ENCODE data around the gene DGKZ.

DNA sequence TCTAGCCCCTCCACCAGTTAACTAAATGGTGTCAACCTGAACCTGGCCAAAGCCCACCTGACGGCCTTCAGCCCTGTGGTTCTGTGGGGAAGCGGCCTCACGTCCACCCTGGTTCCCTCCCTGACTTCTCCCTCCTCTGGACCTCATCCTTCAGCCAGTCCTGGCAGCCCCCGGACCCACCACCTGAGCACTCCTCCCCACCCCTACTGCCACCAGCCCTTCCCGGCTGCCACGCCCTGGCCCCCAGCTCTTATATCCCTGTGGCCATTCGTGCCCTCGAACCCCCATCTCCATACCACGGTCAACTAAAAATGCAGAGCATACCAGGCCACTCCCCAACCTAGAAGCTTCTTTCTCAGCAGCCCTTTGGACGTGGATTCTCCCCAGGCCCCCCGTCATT is 30.0 kb downstream of the DGKZ start:
- no peak for TF ChIP-seq CTCF (IDR thresholded peaks at IDR 0.05; ENCODE audit: insufficient read depth, low read length)
- TF ChIP-seq POLR2AphosphoS5 (IDR thresholded peaks at IDR 0.05; ENCODE audit: low read depth): peak; percentile 45; the same call in 1 of the 2 replicates

Measured in HL-60 (cell line).